ENCODE measurements around the gene MACO1.

The MACO1 gene

GRCh38 chr1:25525361-25525688 is 94.6 kb downstream of the MACO1 start:
- no peak for DNase-seq

DNA sequence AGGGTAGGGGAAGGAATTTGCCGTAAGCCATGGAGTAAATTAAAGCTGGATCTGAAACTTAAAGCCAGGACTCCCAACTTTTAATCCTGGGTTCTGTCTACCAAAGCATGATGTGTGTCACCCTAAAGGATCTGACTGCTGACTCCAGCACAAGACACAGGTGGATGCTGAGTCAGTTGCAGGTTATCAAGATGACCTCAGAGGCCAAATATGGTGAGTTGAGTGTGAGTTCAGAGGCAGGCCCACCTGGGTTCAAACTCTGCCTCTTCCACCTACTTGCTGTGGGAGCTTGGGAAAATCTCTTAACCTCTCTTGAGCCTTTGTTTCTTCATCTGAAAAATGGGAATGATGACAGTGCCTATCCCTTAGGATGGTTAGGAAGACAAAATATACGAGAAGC is 96.1 kb downstream of the MACO1 start:
- DNase-seq, result no peak

DNA sequence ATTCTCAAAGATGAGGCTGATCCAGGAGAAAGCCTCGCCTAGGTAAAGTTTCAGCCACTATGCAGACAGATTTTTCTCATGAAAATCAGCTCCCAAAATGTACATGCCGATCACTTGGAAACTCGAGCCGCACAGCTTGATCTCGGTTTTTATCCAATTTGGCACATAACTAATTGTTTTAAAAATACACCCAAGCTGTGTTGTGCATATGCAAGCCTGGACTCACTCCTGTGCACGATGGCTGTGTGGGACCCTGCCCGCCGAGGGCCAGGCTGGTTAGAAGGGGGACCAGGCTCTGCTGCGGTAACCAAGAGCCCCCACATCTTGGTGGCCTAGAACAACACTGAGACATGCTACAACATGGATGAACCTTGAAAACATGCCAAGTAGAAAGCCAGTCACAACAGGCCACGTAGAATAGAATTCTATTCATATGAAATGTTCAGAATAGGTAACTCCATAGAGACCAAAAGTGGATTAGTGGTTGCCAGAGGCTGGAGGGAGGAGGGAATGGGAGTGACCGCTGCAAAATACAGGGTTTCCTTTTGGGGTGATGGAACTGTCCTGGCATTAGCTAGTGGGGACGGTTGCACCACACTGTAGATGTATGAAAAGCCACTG is 96.6 kb downstream of the MACO1 start:
- DNase-seq, result no peak

GRCh38 chr1:25527946-25528595 is 97.4 kb downstream of the MACO1 start:
- DNase-seq, result no peak

DNA sequence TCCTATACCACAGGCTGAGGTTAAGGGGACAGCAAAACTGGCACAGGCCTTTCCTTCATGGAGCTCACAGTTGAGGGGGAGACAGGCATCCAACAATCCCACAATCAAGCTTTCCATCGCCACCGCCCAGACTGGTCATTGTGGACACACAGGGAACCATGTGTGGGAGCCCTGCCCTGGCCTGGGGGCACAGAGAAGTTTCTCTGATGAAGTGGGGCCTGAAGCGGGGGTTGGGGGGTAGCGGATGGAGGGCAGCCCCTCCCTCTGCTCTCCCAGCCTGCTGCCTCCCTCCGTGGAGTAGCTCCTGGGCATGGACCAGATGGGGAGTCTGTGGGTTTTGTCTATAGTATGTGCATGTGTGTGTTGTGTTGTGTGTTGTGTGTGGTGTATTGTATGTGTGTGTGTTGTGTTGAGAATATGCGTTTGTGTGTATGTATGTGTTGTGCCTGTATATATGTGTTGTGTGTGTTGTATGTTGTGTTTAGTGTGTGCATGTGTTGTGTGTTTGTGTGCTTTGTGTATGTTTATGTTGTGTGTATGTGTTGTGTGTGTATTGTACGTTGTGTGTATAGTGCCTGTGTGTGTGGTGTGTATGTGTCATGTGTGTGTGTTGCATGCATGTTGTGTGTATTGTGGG is 98.3 kb downstream of the MACO1 start:
- DNase-seq, result no peak

DNA sequence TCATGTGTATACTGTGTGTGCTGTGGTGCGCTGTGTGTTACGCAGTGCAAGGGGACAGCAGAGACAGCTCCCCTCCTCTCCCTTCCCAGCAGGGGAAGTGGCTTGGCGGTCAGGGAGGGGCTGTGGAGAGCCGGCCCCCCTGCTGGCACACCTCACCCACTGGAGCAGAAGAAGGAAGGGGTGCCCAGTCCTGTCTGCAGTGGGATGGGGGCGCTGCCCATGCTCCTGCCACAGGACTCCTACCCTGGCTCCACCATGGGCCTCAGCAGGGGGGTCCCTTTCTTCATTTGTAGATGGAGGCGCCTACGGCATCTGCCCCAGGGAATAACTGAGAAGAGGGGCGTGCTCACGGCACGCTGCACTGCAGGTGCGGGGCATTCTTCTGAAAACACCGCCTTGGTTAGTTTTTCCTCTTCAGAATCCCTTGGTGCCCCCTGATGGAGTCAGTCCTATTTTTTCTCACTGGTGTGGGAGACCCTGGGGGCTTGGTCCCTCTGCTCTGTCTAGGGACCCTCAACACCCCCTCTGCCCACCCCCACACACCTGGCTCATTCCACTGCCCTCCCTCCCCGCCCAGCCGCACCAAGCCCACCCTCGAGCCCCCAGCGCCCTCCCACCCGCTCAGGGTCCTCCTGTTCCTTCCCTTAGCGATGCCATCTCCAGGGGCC is 99.0 kb downstream of the MACO1 start:
- no peak for DNase-seq

- DNase-seq, result no peak
These were observed 99.7 kb downstream of the MACO1 start for GRCh38 chr1:25530186-25531081.

DNA sequence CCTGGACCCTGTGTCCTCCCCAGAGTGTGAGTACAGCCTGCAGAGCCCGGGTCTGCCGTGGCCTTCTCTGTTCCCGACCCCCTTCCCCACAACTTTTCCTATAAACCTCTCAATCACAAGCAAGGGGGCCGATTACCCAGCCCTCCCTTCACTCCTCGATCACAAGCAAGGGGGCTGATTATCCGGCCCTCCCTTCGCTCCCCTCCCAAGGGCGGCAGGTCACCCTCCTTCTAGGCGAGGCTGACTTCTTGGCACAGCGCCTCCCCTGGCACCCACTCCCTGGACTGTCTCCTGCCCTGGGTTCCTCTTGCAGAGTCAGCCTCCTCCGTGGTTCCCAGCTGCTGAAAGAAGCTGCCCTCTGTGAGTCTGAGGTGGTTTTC is 100.4 kb downstream of the MACO1 start:
- no peak for DNase-seq

DNA sequence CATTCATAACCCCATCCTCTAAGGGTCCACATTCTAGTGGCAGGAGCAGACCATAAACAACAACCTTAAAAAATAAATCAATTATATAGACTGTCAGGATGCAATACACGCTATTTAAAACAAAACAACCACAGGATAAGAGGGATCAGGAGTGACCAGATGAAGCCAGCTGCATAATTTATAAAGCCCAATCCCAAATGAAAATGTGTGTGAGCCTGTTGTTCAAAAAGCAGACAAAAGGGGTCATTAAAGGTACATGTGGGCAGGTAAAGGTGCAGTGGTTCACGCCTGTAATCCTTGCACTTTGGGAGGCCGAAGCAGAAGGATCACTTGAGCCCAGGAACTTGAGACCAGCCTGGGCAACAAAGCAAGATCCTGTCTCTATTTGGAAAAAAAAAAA is 102.3 kb downstream of the MACO1 start:
- DNase-seq, result no peak

GRCh38 chr1:25533775-25534409 is 103.2 kb downstream of the MACO1 start:
- DNase-seq, result no peak

GRCh38 chr1:25534410-25534788 is 103.7 kb downstream of the MACO1 start:
- no peak for DNase-seq

DNA sequence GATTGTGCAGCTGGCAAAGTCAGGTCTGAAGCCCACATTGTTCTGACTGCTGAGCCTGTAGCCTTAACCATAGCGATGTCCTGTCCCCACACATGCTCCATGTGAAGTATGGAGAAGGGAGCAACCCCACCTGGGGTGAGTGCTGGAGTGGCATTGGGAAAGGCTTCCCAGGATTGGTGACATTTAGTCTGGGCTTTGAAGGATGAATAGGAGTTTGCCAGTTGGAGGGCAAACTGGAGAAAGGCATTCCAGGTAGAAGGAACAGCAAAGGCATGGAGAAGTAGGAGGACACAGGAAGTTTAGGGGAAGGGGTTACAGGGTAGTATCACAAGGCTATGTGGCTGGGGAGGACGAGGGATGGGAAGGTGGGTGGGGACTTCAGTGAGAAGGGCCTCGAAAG is 105.4 kb downstream of the MACO1 start:
- DNase-seq, result no peak

- DNase-seq, result no peak
These were observed 106.6 kb downstream of the MACO1 start for GRCh38 chr1:25537153-25537831.

- DNase-seq, result no peak
These were observed 107.6 kb downstream of the MACO1 start for GRCh38 chr1:25538191-25538767.

DNA sequence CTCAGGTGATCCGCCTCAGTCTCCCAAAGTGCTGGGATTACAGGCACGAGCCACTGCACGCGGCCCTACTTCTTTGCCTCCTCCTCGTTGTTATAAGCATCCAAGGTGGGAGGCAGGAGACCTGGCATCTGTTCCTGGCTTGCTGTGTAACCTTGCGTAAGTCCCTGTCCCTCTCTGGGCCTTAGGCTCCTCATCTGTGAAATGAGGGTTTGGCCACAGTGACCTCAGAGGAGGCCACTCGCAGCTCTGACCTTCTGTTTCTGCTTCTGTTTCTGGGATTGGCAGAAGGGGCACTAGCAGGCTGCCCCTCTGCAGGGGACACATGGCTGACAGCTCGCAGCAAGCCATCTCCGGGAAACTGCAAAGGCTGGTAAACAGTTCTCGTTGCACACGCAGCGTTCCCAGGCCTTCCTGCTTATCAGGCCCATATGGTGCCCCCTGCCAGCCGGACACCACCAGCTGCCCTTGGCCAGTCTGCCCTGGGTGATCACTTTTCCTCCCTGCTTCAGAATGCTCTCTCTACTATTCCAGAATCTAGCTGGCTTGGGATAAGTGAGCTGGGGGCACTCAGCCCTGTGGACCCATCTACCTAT is 110.1 kb downstream of the MACO1 start:
- DNase-seq, result no peak

GRCh38 chr1:25541425-25541824 is 110.7 kb downstream of the MACO1 start:
- no peak for DNase-seq

- no peak for DNase-seq
These were observed 111.4 kb downstream of the MACO1 start for GRCh38 chr1:25541889-25542658.

DNA sequence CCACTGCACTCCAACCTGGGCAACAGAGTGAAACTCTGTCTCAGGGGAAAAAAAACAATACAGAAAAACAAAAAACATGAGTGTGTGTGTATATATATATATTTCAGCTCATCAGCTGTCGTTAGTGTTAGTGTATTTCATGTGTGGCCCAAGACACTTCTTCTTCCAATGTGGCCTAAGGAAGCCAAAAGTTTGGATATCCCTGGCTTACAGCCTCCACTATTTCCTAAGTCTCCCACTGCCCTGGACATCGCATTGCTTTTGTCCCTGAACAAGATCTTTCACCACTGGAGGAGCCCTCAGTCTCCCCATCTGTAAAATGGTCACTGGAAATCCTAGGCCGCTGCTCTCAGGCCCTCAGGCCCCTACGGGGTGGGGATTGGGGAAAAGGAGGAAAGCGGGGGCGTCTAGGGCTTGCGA is 112.3 kb downstream of the MACO1 start:
- no peak for DNase-seq

DNA sequence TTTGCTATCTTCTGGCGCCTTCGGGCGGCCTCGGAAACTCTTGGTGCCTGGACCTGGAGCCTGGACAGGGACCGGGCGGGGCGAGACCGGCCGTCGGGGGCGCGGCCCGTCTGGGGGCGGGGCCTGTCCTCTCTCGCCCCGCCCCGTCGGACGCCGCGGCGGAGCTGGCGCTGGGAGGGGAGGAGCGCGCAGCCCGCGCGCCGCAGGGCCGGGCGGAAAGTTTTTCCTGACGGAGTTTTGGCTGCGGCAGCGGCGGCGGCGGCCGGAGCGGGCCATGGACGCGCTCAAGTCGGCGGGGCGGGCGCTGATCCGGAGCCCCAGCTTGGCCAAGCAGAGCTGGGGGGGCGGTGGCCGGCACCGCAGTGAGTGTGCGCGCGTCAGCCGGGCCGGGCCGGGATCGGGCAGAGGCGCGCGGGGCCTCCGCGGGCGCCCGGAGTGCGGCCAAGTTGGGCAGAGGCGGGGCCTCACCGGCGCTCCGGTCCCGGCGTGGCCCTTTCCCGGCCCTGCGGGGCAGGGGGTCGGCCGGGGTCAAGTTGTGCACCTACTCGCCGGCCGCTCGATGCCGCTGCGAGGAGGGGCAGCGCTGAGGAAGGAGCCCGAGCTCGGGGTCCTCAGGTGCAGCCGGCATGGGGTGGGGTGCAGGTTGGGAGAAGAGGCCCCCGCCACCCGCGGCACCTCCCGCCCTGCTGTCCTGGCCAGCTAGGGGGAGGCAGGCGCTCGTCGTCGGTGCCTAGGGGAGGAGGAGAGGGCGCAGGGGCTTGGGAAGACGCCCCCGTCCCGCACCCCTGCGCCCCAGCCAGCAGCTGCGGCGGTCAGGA is 112.9 kb downstream of the MACO1 start, which contains the start of gene LDLRAP1:
TSS of gene LDLRAP1 (plus strand) at position 182 of the 818 bp plus-strand sequence. CDS start at position 275, 93 bp downstream.
- DNase-seq, result no peak

Data from DMS79 (cell line).